HepG2 (cell line): Measurements from ENCODE around the gene ZNF813. TPM values are rescaled to one million over a fixed set of nuclear protein-coding genes. Genes with fewer than 3 reads are reported as not detected.

Experiments
- ARID2 ChIP-seq: sonication (generic); formaldehyde crosslinking; IDR thresholded peaks from 2 replicates; pipeline ENCODE4 v1.8.1; 2022; ENCODE audit warnings: mild to moderate bottlenecking, missing genetic modification reagents, borderline replicate concordance
- EHMT2 ChIP-seq: fragments of 200-600 bp; sonication (generic); IDR thresholded peaks from 2 replicates; pipeline ENCODE4 v1.7.0; 2017; ENCODE audit warnings: antibody characterized with exemption, low read depth, low read length, borderline replicate concordance
- GABPA ChIP-seq, 2 experiments: IDR thresholded peaks; 2 replicates each; pipeline ENCODE4 v1.6.1; 2011 to 2016; ENCODE audit warnings: low read depth in 2 of 2, low read length in 1 of 2, missing biosample characterization in 1 of 2, missing genetic modification characterization in 1 of 2
- GTF3A ChIP-seq: sonication (generic); formaldehyde crosslinking; conservative IDR thresholded peaks from 2 replicates; pipeline ENCODE4 v1.4.0; 2020; ENCODE audit warnings: mild to moderate bottlenecking, missing genetic modification reagents
- IKZF4 ChIP-seq: sonication (generic); formaldehyde crosslinking; IDR thresholded peaks from 2 replicates; pipeline ENCODE4 v1.5.1; 2020; ENCODE audit warnings: borderline replicate concordance, mild to moderate bottlenecking, low read depth, missing genetic modification reagents; ENCODE audit errors: not compliant biosample characterization
- IRF2 ChIP-seq: IDR thresholded peaks from 2 replicates; pipeline ENCODE4 v1.6.1; 2018; ENCODE audit warnings: missing genetic modification reagents, missing compliant biosample characterization
- JUNB ChIP-seq: sonication (generic); formaldehyde crosslinking; IDR thresholded peaks from 2 replicates; pipeline ENCODE4 v1.8.0; 2022; ENCODE audit warnings: missing genetic modification reagents, mild to moderate bottlenecking, borderline replicate concordance
- MYNN ChIP-seq: sonication (generic); formaldehyde crosslinking; IDR thresholded peaks from 2 replicates; pipeline ENCODE4 v1.4.0; 2020; ENCODE audit warnings: mild to moderate bottlenecking, low read depth, missing genetic modification reagents
- PHF20 ChIP-seq: sonication (generic); formaldehyde crosslinking; IDR thresholded peaks from 2 replicates; pipeline ENCODE4 v1.5.0; 2020; ENCODE audit warnings: mild to moderate bottlenecking, missing genetic modification reagents
- SIX1 ChIP-seq: sonication (generic); formaldehyde crosslinking; IDR thresholded peaks from 2 replicates; pipeline ENCODE4 v1.4.0; 2020; ENCODE audit warnings: missing genetic modification reagents, borderline replicate concordance
- SRSF1 ChIP-seq: fragments of 200-400 bp; formaldehyde crosslinking; optimal IDR thresholded peaks from 2 replicates; pipeline ENCODE3; 2017; ENCODE audit warnings: mild to moderate bottlenecking, low read depth, low read length, moderate library complexity
- TEAD3 ChIP-seq: optimal IDR thresholded peaks from 2 replicates; pipeline ENCODE3; 2016; ENCODE audit warnings: borderline replicate concordance
- U2AF1 ChIP-seq: fragments of 200-400 bp; formaldehyde crosslinking; optimal IDR thresholded peaks from 2 replicates; pipeline ENCODE3; 2017; ENCODE audit warnings: mild to moderate bottlenecking, low read depth, low read length
- ZBTB7A ChIP-seq: sonication (generic); formaldehyde crosslinking; IDR thresholded peaks from 2 replicates; pipeline ENCODE4 v1.8.0; 2022; ENCODE audit warnings: mild to moderate bottlenecking, missing genetic modification reagents
- ZNF337 ChIP-seq: sonication (generic); formaldehyde crosslinking; IDR thresholded peaks from 2 replicates; pipeline ENCODE4 v1.5.1; 2020; ENCODE audit warnings: missing genetic modification reagents, low read depth, mild to moderate bottlenecking, borderline replicate concordance
- ZNF354B ChIP-seq: sonication (generic); formaldehyde crosslinking; IDR thresholded peaks from 2 replicates; pipeline ENCODE4 v1.8.0; 2022; ENCODE audit warnings: mild to moderate bottlenecking, missing genetic modification reagents
- polyA plus RNA-seq, 8 experiments: library from polyadenylated mRNA; depleted of rRNA in 3 of 8; stranded (reverse) in 7 of 8; unstranded in 1 of 8; fragments of >200 nt; fragmentation: Illumina TruSeq in 4 of 8; extraction: Trizol in 4 of 8; gene quantifications; 2 replicates each; pipeline versions ENCODE4 v1.2.1 to v1.2.3, GENCODE V29; 2011 to 2016; ENCODE audit warnings: low read depth in 4 of 8, missing spikeins in 1 of 8, mixed read lengths in 1 of 8; ENCODE audit not compliant: insufficient read depth in 1 of 8
- total RNA-seq, 5 experiments: library from RNA; depleted of rRNA; stranded (reverse); fragments of >200 nt; fragmentation: Illumina TruSeq; extraction: Trizol; gene quantifications; 2 replicates each; pipeline ENCODE4 v1.2.3, GENCODE V29; 2016; ENCODE audit warnings: low read depth in 1 of 5
- TF ChIP-seq, protein P1 (sequence below): sonication (generic); formaldehyde crosslinking; IDR thresholded peaks from 2 replicates; pipeline ENCODE4 v1.4.0; 2020; ENCODE audit warnings: missing genetic modification reagents
- TF ChIP-seq, protein P2 (sequence below): fragments of 450-650 bp; IDR thresholded peaks from 2 replicates; pipeline ENCODE4 v1.6.1; 2016
- TF ChIP-seq, protein P3 (sequence below): sonication (generic); formaldehyde crosslinking; IDR thresholded peaks from 2 replicates; pipeline ENCODE4 v1.5.0; 2020; ENCODE audit warnings: missing genetic modification reagents, mild to moderate bottlenecking, borderline replicate concordance
- TF ChIP-seq, protein P4 (sequence below): sonication (generic); formaldehyde crosslinking; IDR thresholded peaks from 2 replicates; pipeline ENCODE4 v1.4.0; 2020; ENCODE audit warnings: mild to moderate bottlenecking, missing genetic modification reagents
- TF ChIP-seq, protein P5 (sequence below): sonication (generic); formaldehyde crosslinking; conservative IDR thresholded peaks from 2 replicates; pipeline ENCODE4 v1.8.0; 2022; ENCODE audit warnings: low read depth, missing genetic modification reagents

Gene ZNF813
- total and polyA plus RNA-seq, 2 of the 13 experiments (the other 11 are each of a cell fraction or from before 2014, with no cell fraction given), result 2.1 to 8.9 TPM

DNA sequence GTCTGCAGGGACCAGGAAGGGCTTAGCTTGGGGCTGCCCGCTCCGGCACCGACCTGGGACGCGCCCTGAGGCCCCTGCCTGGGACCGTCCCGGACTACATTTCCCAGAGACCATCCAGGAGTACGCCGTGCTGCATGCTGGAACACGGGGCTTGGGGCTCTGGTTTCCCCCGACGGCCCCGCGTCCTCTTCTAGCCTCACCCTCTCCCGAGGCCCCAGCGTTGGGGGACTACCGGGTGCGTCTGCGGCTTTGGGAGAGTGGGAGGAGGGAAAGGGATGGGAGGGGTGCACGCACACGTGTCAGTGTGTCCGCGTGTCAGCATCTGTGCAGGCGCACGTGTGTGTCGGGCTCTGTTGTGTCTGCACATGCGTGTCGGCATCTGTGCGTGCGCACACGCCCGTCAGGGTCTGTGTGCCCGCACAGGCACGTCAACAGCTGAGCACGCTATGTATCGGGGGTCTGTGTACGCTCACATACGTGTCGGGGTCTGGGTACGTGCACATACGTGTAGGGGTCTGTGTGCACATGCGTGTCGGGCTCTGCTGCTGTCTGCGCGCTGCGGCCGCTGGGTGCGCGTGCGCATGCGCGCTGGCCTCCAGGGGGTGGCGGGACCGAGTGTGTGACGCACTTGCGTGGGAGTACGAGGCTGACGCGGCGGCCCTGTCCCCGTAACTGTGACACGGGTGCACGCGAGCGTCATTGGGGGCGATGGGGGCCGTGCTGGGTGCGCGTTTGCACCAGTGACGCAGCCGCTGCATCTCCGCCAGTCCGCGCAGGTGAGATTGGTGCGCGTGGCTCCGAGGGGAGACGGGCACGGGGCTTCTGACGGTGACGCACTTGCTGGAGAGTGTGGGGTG is 70.2 kb downstream of the ZNF813 start, which contains the start of gene ZNF331 (continued):
- TF ChIP-seq, protein P1, sequence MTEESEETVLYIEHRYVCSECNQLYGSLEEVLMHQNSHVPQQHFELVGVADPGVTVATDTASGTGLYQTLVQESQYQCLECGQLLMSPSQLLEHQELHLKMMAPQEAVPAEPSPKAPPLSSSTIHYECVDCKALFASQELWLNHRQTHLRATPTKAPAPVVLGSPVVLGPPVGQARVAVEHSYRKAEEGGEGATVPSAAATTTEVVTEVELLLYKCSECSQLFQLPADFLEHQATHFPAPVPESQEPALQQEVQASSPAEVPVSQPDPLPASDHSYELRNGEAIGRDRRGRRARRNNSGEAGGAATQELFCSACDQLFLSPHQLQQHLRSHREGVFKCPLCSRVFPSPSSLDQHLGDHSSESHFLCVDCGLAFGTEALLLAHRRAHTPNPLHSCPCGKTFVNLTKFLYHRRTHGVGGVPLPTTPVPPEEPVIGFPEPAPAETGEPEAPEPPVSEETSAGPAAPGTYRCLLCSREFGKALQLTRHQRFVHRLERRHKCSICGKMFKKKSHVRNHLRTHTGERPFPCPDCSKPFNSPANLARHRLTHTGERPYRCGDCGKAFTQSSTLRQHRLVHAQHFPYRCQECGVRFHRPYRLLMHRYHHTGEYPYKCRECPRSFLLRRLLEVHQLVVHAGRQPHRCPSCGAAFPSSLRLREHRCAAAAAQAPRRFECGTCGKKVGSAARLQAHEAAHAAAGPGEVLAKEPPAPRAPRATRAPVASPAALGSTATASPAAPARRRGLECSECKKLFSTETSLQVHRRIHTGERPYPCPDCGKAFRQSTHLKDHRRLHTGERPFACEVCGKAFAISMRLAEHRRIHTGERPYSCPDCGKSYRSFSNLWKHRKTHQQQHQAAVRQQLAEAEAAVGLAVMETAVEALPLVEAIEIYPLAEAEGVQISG (CRISPR knock-in tag), result peak; percentile 24; the same call in 1 of the 2 replicates
- TF ChIP-seq U2AF1 (no peak), SIX1 (CRISPR knock-in tag) (no peak), GTF3A (CRISPR knock-in tag) (no peak), ZNF354B (CRISPR knock-in tag) (0 out of 2 replicates have a peak, but pooled peaks have one; percentile 33), EHMT2 (no peak), IRF2 (CRISPR knock-in tag) (no peak), SRSF1 (peak; percentile 10), ZBTB7A (0 out of 2 replicates have a peak, but pooled peaks have one; percentile 24), GABPA (IDR thresholded peaks at IDR 0.05; ENCODE audit: low read depth, low read length) (no peak), GABPA (CRISPR knock-in tag; IDR thresholded peaks at IDR 0.05; ENCODE audit: low read depth) (no peak), PHF20 (CRISPR knock-in tag) (peak; percentile 44), IKZF4 (CRISPR knock-in tag) (peak; percentile 90), ARID2 (CRISPR knock-in tag) (no peak), TEAD3 (CRISPR knock-in tag) (no peak), MYNN (no peak), JUNB (peak; percentile 60), ZNF337 (CRISPR knock-in tag) (no peak)
- TF ChIP-seq, protein P2, sequence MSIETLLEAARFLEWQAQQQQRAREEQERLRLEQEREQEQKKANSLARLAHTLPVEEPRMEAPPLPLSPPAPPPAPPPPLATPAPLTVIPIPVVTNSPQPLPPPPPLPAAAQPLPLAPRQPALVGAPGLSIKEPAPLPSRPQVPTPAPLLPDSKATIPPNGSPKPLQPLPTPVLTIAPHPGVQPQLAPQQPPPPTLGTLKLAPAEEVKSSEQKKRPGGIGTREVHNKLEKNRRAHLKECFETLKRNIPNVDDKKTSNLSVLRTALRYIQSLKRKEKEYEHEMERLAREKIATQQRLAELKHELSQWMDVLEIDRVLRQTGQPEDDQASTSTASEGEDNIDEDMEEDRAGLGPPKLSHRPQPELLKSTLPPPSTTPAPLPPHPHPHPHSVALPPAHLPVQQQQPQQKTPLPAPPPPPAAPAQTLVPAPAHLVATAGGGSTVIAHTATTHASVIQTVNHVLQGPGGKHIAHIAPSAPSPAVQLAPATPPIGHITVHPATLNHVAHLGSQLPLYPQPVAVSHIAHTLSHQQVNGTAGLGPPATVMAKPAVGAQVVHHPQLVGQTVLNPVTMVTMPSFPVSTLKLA, result peak; percentile 86
- TF ChIP-seq, protein P3, sequence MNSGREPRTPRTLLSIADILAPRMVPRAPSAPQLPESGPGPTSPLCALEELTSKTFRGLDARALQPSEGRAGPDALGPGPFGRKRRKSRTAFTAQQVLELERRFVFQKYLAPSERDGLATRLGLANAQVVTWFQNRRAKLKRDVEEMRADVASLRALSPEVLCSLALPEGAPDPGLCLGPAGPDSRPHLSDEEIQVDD (CRISPR knock-in tag), result peak; percentile 35; the same call in 1 of the 2 replicates
- TF ChIP-seq, protein P4, sequence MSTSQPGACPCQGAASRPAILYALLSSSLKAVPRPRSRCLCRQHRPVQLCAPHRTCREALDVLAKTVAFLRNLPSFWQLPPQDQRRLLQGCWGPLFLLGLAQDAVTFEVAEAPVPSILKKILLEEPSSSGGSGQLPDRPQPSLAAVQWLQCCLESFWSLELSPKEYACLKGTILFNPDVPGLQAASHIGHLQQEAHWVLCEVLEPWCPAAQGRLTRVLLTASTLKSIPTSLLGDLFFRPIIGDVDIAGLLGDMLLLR, result peak; percentile 55
- TF ChIP-seq, protein P5, sequence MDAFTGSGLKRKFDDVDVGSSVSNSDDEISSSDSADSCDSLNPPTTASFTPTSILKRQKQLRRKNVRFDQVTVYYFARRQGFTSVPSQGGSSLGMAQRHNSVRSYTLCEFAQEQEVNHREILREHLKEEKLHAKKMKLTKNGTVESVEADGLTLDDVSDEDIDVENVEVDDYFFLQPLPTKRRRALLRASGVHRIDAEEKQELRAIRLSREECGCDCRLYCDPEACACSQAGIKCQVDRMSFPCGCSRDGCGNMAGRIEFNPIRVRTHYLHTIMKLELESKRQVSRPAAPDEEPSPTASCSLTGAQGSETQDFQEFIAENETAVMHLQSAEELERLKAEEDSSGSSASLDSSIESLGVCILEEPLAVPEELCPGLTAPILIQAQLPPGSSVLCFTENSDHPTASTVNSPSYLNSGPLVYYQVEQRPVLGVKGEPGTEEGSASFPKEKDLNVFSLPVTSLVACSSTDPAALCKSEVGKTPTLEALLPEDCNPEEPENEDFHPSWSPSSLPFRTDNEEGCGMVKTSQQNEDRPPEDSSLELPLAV (CRISPR knock-in tag), result 0 out of 2 replicates have a peak, but pooled peaks have one; percentile 68
